HG03354 (cell line): ENCODE results near the gene LRRK1.
A peak's percentile ranks its signal among the peaks of the same experiment; 100 is the strongest.

Experiments used
- ATAC-seq: cut with Tn5 transposase; IDR thresholded peaks from one replicate; pipeline ENCODE4 v1.9.1; 2021; ENCODE audit warnings: mild to moderate bottlenecking; ENCODE audit not compliant: unreplicated experiment, poor library complexity, severe bottlenecking

Gene LRRK1

GRCh38 chr15:100931143-100931890, 12.2 kb downstream of the LRRK1 start:
- peak; percentile 47 for ATAC-seq

- ATAC-seq: no peak
Observed at GRCh38 chr15:100932676-100933348, 13.7 kb downstream of the LRRK1 start.

GRCh38 chr15:100934166-100934565, 15.0 kb downstream of the LRRK1 start:
- no peak for ATAC-seq

- ATAC-seq: no peak
Observed at GRCh38 chr15:100934726-100935125, 15.6 kb downstream of the LRRK1 start.

- ATAC-seq: no peak
Observed at GRCh38 chr15:100937171-100937570, 18.0 kb downstream of the LRRK1 start.

- ATAC-seq: no peak
Observed at GRCh38 chr15:100939791-100940190, 20.6 kb downstream of the LRRK1 start.

GRCh38 chr15:100940767-100941379, 21.7 kb downstream of the LRRK1 start:
- peak; percentile 86 for ATAC-seq

GRCh38 chr15:100941536-100941935, 22.4 kb downstream of the LRRK1 start:
- ATAC-seq: peak; percentile 53

GRCh38 chr15:100942656-100943425, 23.7 kb downstream of the LRRK1 start:
- ATAC-seq: no peak

- no peak for ATAC-seq
Observed at GRCh38 chr15:100944244-100944895, 25.2 kb downstream of the LRRK1 start.

GRCh38 chr15:100944986-100945385, 25.8 kb downstream of the LRRK1 start:
- no peak for ATAC-seq

- ATAC-seq: no peak
Observed at GRCh38 chr15:100947760-100948429, 28.7 kb downstream of the LRRK1 start.

GRCh38 chr15:100948430-100948762, 29.2 kb downstream of the LRRK1 start:
- no peak for ATAC-seq

GRCh38 chr15:100949691-100950090, 30.5 kb downstream of the LRRK1 start:
- ATAC-seq: no peak

GRCh38 chr15:100951965-100952364, 32.8 kb downstream of the LRRK1 start:
- no peak for ATAC-seq

GRCh38 chr15:100952566-100952965, 33.4 kb downstream of the LRRK1 start:
- no peak for ATAC-seq

GRCh38 chr15:100958326-100959065, 39.3 kb downstream of the LRRK1 start:
- no peak for ATAC-seq
